HG02852 (cell line): ENCODE data around the gene ATPAF2.
A peak's percentile ranks its signal among the peaks of the same experiment; 100 is the strongest.

Experiments
- ATAC-seq: cut with Tn5 transposase; IDR thresholded peaks from one replicate; pipeline ENCODE4 v1.9.1; 2021; ENCODE audit warnings: mild to moderate bottlenecking, moderate library complexity; ENCODE audit not compliant: unreplicated experiment

The ATPAF2 gene

DNA sequence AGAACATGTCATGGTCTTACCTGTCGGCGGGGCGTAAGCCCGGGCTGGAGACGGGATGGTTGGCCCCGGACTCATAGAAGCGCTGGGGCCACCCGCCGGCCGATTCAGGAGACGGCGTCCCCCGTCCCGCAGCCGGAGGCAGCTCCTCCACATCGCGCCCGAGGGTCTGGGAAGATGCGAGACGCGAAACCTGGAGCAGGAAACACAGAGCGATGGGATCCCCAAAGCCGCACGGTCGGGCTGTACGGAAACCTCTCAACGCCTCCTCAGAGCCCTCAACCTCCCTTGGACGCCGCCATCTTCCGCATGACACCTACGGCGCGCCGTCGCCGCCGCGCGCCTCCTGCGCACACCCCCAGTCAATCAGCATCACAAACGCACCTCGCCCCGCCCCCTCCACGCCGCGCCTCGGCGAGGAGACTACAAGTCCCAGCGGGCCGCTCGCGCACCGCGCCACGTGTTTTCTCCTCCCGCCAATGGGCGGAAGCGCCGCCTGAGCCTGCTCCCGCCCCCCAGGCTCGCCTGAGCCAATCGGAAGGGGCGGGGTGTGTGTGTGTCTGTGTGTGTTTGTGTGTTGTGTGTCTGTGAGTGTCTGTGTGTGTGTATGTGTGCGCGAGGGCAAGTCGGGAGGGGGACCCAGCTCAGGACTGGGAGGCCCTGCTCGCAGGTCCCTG, at the start of gene ATPAF2, which contains the start of gene GID4:
TSS of gene ATPAF2 (minus strand) at position 308 of the 674 bp plus-strand sequence. CDS start at position 153, 155 bp downstream.
TSS of gene GID4 (plus strand) at position 548 of the 674 bp plus-strand sequence. CDS start at position 605, 57 bp downstream.
- peak; percentile 87 for ATAC-seq

DNA sequence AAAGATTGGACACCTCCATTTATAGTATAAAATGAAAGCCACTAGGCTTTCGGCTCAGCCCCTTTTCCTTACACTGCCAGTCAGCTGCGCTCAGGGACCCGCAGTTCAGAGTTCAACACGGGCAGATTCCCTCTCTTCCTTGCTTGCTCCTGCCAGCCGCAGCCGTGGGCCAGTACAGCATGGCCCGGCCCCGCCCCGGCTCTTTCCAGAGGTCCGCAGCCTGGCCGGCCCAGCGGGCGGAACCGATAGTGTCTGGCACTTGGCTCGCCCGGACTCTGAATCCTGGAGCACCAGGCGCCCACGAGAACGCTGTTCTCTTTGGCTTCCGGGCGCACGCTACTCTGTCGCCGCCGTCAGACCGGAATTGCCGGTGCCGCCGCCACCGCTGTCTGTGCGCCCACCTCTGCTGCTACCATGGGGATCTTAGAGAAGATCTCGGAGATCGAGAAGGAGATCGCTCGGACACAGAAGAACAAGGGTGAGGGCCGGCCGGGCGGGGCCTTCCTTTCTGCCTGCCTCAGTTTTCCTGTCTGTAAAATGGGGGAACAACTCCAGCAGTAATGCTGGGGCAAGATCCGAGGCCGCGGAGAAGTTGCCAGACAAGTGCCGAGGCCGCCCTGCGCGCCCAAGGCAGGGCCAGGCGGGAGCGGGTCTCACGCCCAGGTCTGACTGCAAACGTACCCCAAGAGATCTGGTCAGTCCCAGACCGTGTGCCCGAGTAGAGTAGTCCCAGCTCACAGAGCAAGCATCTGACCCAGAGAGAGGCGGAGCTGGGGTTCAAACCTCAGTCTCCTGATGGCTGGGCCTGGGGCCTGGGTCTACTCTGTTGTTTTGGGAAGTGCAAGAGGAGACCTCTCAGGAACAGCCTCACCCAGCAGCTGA, 48.9 kb upstream of the ATPAF2 start, which contains the start of gene DRG2:
TSS of gene DRG2 (plus strand) at position 339 of the 882 bp plus-strand sequence. CDS start at position 415, 76 bp downstream.
- ATAC-seq: peak; percentile 76

DNA sequence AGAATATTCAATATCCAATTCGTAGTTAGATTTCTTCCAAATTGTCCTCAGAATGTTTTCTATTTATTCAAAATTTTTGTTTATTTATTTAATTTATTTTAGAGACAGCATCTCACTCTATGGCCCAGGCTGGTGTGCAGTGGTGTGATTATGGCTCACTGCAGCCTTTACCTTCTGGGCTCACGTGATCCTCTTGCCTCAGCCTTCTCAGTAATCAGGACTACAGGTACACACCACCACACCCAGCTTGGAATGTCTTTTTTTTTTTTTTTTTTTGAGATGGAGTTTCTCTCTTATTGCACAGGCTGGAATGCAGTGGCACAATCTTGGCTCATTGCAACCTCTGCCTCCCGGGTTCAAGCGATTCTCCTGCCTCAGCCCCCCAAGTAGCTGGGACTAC, 45.3 kb upstream of the ATPAF2 start:
- ATAC-seq: no peak

DNA sequence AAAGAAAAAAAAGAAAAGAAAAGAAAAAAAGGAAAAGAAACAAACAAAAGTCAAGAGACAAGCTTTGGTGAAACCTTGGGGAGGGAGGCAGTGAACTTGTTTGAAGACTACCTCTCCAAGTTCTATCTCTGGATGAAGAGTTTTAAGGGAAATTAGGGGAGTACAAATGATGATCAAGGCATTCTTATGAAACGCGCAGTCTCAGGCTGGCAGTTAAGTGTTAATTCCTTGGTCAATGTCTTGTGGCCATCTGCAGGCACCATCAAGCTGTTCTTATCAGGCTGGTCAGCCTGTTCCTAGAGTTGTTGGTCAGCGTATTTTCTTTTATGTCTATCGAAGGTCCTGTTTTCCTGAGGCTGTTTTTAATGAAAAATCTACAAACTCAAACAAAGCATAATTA, 40.6 kb upstream of the ATPAF2 start:
- ATAC-seq: no peak

DNA sequence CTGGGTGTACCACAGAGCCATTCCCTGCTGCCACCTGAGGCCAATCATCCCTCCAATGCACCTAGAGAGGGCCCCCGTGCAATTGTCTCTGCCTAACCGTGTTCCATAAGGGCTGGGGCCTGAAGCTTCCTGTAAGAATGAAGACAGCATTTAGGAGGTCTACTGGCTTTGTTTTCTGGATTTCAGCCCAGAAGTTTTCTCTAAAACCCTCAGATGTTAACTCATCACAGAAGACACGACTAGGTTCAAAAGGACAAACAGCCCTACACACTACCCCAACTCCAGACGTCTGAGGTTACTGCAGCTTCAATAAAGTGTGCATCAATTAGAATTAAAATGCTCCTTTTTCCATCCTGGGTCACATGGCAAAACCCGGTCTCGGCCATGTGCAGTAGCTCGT, 38.0 kb upstream of the ATPAF2 start:
- ATAC-seq: no peak

DNA sequence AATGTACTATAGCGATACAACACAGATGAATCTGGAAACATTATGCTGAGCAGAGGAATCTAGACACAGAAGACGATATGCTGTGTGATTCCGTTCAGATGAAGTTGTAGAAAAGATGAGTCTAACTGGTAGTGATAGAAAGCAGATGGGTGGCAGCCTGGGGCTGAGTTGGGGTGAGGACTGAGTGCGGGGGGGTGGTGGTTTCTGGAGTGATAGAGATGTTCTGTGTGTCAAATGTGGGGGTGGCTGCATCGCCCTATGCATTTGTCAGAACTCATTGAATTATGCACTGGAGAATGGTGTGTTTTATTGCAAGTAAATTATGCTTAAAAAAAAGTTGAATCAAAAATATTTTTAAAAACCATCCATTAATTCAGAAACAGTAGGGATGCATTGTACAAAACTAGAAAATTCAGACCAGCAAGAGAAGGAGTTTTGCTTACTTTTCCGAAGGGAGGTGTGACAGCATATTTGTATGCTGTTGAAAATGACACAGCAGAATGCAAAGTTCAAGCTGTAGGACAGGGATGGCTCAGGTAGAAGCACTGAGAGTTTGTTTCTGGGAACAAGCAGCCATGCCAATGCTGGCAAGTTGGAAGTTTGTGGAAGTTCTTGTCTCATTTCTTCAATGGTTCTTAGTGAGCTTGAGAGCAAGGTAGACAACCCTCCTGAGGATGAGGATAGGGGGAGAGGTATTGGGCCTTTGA, 35.8 kb upstream of the ATPAF2 start:
- no peak for ATAC-seq

DNA sequence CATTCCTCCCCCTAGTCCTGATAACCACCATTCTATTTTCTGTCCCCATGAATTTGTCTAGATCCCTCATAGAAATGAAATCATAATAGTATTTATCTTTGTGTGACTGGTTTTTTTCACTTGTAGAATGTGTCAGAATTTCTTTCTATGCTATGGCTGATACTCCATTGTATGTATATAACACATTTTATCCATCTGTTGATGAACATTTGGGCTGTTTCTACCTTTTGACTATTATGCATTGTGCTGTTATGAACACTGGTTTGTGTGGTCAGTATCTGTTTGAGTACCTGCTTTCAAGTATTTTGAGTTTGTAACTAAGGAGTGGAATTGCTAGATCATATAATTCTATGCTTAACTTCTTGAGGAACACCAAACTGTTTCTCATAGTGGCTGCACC, 32.8 kb upstream of the ATPAF2 start:
- no peak for ATAC-seq

DNA sequence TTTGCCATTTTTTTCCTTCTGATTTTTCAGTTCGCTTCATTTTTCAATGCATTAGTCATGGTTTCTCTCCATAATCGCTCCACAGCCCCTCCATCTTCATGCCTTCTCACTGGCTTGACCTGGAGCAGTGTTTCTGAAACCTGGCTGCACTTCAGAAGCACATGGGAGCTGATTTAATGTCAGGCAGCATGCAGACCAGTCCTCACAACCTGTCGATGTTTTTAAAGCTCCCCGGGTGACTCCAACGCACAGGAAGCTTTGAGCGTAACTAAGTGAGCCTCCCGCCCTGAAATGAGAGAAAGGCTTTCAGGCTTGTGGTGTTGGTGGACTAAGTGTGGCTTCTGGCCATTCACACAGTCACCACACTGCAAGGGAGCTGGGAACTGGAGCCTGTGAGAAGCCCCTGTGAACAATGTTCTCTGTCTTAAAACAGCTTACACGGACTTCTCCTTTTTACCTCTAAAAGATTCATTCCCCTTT, 31.9 kb upstream of the ATPAF2 start:
- no peak for ATAC-seq

DNA sequence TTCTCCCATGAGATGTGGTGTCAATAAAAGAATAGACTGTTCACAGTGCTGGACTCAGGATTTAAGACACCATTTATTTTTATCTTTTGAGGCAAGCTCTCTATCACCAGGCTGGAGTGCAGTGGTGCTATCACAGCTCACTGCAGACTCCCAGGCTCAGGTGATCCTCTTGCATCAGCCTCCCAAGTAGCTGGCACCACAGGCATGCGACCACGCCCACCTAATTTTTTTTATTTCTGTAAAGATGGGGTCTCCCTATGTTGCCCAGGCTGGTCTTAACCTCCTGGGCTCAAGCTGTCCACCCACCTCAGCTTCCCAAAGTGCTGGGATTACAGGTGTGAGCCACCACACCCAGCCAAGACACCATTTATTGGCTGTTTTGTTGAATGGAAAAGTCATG, 30.1 kb upstream of the ATPAF2 start:
- no peak for ATAC-seq

DNA sequence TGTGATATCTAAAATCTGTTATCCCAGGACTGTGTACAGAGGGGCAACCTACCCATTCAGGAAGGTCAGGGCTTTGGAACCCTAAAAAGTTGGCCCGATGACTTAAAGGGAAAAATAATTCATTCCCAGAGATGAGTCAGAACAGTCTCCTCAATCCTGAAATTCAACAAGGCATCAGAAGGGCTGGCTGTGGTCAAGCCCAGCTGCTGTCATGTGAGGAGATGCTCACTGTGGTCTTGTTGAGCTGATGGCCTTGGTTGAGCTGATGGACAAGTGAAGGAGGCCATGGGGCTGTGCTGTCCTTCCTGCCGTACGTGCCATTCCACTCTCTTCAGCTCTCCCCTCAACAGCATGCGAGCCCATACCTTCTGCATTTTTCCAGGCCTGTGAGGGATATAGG, 27.9 kb upstream of the ATPAF2 start:
- no peak for ATAC-seq

DNA sequence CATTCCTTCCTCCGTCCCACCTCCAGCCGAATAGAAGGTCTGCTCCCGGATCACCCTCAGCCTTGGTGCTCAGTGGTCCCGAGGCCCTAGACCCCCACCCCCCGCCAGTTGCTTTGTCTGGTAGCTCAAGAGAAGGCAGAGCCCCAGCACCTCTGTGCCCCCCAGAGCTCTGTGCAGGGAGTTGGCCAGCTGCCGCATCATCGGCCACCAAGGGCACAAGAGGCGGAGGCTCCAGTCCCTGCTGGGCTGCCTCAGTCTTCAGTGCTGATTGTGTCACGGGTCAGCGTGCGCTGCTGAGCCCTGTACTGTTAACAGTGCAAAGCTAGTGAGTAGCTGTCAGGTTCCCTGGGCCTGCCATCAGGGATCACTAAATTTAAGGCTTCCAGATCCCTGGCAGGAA, 26.6 kb upstream of the ATPAF2 start:
- ATAC-seq: no peak

DNA sequence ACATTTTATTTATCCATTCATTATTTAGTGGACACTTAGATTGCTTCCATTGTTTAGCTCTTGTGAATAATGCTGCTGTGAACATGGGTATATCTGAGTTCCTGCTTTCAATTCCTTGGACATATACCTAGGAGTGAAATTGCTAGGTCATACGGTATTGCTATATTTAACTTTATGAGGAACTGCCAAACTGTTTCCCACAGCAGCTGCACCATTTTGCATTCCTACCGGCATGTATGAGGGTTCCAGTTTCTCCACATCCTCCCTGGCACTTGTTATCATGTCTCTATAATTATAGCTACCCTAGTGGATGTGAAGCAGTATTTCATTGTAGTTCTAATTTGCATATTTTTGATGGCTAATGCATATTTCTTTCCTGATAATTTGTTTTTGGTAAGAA, 25.1 kb upstream of the ATPAF2 start:
- no peak for ATAC-seq

DNA sequence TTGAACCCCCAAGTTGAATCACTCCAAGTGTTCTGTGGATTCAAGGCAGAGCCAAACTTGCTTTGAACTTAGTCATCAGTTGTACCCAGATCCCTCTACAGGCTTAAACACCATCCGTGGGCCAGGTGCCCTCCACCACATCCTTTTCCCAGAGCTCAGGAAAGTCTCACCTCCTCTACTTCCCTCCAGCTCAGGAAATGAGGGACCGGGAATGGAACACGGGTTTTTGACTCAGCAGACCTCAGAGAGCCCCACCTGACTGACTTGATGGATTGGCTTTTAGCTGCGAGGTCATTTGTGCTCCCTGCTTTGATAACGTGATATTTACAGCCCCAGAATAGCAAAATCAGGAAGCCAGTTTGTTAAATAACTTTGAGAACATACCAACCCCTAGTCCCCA, 20.3 kb upstream of the ATPAF2 start:
- ATAC-seq: no peak

DNA sequence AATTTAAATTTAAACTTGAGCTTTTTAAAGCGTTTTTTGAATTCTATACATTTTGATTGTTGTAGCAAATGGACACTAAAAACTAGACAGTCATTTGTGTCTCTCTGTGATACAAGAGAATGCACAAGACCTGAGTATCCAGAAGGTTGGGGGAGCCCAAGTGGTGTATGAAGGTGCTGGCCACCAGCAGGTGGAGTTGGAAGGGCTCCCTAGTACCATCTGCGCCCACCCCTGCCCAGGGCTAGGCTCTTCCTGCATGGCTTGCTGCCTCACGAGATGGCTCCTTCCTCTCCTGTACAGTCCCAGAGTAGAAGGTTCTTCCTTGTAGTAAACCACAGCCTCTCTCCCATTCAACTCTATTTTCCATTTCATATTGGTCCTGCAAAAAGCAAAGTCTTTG, 17.2 kb upstream of the ATPAF2 start:
- ATAC-seq: no peak

DNA sequence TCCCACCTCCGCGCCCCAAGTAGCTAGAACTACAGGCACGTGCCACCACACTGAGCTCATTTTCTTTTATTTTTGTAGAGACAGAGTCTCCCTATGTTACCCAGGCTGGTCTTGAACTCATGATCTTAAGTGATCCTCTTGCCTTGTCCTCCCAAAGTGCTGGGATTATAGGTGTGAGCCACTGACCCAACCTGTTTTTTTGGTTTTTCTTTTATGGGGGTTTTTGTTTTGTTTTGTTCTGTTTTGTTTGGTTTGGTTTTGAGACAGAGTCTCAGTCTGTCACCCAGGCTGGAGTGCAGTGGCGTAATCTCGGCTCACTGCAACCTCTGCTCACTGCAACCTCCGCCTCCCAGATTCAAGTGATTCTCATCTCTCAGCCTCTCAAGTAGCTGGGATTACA, 16.6 kb upstream of the ATPAF2 start:
- ATAC-seq: no peak

DNA sequence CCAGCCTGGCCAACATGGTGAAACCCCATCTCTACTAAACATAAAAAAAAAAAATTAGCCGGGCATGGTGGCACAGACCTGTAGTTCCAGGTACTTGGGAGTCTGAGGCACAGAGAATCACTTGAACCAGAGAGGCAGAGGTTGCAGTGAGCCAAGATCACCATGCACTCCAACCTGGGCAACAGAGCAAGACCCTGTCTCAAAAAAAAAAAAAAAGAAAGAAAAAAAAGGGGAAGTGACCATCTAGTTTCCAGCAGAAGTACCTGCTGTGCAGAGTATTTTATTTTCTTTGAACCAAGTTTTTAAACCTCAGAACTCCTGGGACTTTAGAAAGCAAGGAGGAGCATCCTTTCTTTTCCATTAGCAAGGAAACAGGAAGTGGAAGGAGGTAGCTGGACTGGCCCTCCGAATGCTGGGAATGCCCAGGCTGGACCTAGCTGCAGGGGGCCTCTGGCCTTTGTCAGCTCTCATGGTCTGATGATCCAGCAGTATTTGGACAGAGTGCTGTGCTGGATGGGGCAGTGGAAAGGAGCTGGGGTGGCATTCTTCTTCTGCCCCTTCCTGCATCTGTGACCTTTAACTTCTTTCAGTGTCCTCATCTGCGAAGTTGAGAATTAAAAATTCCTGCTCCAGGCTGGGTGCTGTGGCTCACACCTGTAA, 6.9 kb upstream of the ATPAF2 start:
- ATAC-seq: no peak

DNA sequence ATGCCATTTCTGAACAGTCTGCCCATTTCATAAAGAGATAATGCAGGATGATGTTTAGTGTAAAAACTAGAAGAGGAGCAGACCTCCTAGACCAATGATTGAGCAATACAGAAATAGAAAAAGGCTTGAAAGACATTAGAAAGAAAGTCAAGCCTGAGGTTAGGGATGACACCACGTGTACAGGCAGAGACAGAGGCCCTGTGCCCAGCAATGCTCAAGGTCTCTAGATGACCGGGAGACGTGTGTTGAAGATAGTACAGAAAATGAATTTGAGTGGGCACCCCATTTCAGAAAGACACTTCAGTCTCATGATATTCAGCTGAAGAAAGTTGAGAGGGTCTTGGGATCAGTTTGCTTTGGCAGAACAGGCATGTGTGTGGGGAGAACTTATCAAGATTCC, 5.6 kb upstream of the ATPAF2 start:
- no peak for ATAC-seq

DNA sequence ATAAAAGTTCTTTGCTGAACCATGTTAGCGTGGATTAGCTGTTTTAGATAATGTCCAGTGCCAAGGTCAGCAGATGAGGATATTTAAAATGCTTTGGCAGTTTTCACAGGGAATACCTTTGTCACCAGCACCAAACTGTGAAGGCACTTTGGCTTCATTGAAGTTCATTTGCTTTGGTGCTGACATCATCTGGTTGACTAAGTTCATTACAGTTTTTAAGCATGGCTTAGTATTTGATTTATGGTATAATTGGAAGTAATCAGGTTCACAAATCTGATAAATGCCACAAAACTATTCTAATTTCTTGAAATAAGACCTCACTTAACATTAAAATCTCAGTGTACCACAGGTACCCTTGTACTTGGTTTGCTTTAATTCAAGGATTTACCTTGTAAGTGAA, 4.5 kb upstream of the ATPAF2 start:
- no peak for ATAC-seq

DNA sequence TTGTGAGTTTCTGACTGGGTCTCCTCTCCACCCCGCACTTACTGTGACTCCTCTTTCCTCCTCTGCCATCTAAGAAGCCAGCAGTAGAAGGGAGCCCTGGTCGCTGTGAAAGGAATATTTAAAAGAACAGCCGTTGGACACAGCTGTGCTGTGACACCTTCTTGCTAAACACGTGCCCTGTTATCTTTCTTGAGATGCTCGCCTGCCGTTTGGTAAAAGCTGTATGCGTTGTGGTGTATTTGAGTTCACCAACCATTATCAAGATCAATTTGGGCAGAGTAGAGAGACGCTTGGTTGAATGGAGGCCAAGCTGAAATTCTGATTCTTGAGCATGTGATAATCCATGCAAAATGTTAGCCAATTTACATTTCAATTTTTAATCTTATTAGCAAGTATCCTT, 4.0 kb upstream of the ATPAF2 start:
- no peak for ATAC-seq

DNA sequence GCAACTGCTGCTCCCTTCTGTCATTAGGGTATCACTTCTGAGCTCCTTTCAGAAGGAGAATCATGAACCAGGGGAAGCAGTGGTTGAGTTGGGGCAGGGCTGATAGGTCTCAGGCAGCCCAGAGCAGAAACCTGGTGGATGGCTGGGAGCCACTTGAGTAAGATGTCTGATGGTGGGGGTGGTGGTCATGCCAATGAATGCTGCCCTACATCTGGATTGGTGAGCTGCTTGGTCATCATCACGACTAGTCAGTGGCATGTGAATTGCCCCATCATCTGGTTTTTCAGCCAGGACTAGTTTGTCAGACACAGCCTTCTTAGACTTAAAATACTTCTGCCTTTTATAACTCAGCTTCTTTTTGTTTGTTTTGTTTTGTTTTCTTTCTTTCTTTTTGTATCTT, 2.8 kb upstream of the ATPAF2 start:
- ATAC-seq: no peak
